Body of pancreas (tissue), 4 donors: Measurements from ENCODE around the gene SRP19. TPM values are rescaled to one million over a fixed set of nuclear protein-coding genes. Genes with fewer than 3 reads are reported as not detected.

Source experiments
- ATAC-seq: fragments of 150-250 bp; one replicate; pipeline ENCODE4 v1.9.1; 2016
- DNase-seq, 4 donors: peaks; one replicate each; pipeline ENCODE4 v3.0.0-alpha.2; 2019
- H3K27ac ChIP-seq, 4 donors: fragments of 200-600 bp; sonication (generic); 1 replicate in 3 of 4; 2 replicates in 1 of 4; pipeline versions ENCODE4 v1.5.1 to v1.6.1; 2016 to 2019; ENCODE audit warnings: mild to moderate bottlenecking in 1 of 4, mixed read lengths in 1 of 4, moderate library complexity in 1 of 4
- H3K27me3 ChIP-seq, 2 donors: fragments of 200-600 bp; sonication (generic); one replicate each; pipeline ENCODE4 v1.6.0; 2016; ENCODE audit warnings: mild to moderate bottlenecking in 1 of 2
- H3K36me3 ChIP-seq, 2 donors: fragments of 200-600 bp; sonication (generic); replicated peaks in 1 of 2; 2 replicates each; pipeline ENCODE4 v1.5.1; 2016; ENCODE audit warnings: low read depth in 2 of 2; ENCODE audit not compliant: insufficient read depth in 1 of 2
- H3K4me1 ChIP-seq: fragments of 200-600 bp; sonication (generic); one replicate; pipeline ENCODE4 v1.6.0; 2016
- H3K4me3 ChIP-seq, 2 donors: fragments of 200-600 bp; sonication (generic); 1 replicate in 1 of 2; 2 replicates in 1 of 2; pipeline ENCODE4 v1.5.1; 2016 to 2019
- H3K9me3 ChIP-seq, 3 donors: fragments of 200-600 bp; sonication (generic); 1 replicate in 2 of 3; 2 replicates in 1 of 3; pipeline ENCODE4 v1.5.1; 2016
- POLR2A ChIP-seq, 3 donors: fragments of 450-650 bp; IDR thresholded peaks; one replicate each; pipeline ENCODE4 v1.6.1; 2016; ENCODE audit warnings: antibody characterized with exemption in 3 of 3, mild to moderate bottlenecking in 2 of 3
- WGBS, 2 donors: methylation state at CpG; one replicate each; pipeline ENCODE4 v1.1.5; 2017; 5-methylcytosine and 5-hydroxymethylcytosine counted together
- intact Hi-C: fragments of 100-400 bp; cut with DNase I; formaldehyde crosslinking; loops from one replicate; pipeline ENCODE4 v1.15.1; 2023
- total RNA-seq, 2 donors: library from RNA; depleted of rRNA; stranded (reverse); fragments of >200 nt; gene quantifications; one replicate each; pipeline ENCODE4 v1.1.0, GENCODE V29; 2016
- TF ChIP-seq, protein P1 (sequence below), 7 experiments: fragments of 450-650 bp in 4 of 7; fragments of 200-600 bp in 3 of 7; sonication (generic) in 3 of 7; IDR thresholded peaks; one replicate each; pipeline ENCODE4 v1.5.1; 2016 to 2019; ENCODE audit warnings: antibody characterized with exemption in 7 of 7

The SRP19 gene
- total RNA-seq, 2 donors from 2014 or later = 23.7 to 42.3 TPM

DNA sequence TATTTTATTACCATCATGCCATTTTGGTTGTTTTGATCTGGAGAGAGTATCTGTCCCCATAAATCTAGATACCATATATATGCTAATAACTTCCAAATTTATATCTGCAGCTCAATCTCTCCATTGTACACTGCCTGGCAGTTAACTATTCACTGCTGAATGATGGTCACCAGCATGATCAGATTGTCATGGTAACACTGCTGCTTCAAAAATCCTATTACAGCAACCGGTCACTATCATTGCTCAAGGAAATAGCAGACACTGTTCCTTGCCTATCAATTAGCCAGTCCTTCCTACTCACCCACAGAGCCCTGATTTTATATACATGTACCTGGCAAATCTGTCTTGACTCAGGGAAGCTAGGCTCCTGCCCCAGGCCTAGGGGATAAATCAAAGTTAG, 49.4 kb downstream of the SRP19 start:
- H3K9me3 ChIP-seq = no peaks in the 10 kb centered on the region
- no peak overlapping the region for H3K4me3 ChIP-seq
- TF ChIP-seq POLR2A (IDR thresholded peaks at IDR 0.05) = no peak
- TF ChIP-seq, protein P1, sequence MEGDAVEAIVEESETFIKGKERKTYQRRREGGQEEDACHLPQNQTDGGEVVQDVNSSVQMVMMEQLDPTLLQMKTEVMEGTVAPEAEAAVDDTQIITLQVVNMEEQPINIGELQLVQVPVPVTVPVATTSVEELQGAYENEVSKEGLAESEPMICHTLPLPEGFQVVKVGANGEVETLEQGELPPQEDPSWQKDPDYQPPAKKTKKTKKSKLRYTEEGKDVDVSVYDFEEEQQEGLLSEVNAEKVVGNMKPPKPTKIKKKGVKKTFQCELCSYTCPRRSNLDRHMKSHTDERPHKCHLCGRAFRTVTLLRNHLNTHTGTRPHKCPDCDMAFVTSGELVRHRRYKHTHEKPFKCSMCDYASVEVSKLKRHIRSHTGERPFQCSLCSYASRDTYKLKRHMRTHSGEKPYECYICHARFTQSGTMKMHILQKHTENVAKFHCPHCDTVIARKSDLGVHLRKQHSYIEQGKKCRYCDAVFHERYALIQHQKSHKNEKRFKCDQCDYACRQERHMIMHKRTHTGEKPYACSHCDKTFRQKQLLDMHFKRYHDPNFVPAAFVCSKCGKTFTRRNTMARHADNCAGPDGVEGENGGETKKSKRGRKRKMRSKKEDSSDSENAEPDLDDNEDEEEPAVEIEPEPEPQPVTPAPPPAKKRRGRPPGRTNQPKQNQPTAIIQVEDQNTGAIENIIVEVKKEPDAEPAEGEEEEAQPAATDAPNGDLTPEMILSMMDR (IDR thresholded peaks at IDR 0.05) = no peak
- intact Hi-C loops = no loop called here
- peaks cover 47% of the 10 kb centered on the region for H3K4me1 ChIP-seq
- no peak overlapping the region for H3K27ac ChIP-seq
- WGBS, 2 donors = 82 to 88% methylated on average over 1 of the region's 1 CpG
- ATAC-seq (no peak), DNase-seq (no peak)
- H3K27me3 ChIP-seq = no peaks in the 10 kb centered on the region
- H3K36me3 ChIP-seq = peaks cover 0 to 3% of the 10 kb centered on the region in 2 donors

DNA sequence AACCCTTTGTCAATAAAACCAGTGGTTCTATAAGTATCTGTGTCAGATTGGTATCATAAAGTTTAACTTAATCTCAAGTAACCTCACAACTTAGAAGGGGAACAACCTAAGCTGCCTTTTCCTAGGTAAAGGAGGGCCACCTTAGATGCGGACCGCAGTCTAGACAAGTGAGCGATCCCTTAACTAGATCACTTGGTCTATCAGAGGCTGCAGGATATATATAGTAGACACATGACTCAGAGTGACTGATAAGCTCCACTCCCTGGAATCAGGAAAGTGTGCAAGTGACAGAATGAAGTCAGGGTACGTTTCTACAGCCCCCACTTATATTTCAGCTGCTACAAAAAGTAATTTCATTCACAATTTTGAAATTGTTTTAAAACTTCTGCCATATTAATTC, 53.5 kb downstream of the SRP19 start:
- WGBS, 2 donors = 54 to 68% methylated on average over 4 of the region's 4 CpGs
- H3K36me3 ChIP-seq = peaks cover 0 to 3% of the 10 kb centered on the region in 2 donors
- H3K9me3 ChIP-seq = no peaks in the 10 kb centered on the region
- ATAC-seq (no peak), DNase-seq (no peak)
- no peaks in the 10 kb centered on the region for H3K27me3 ChIP-seq
- H3K27ac ChIP-seq = no peak overlapping the region
- TF ChIP-seq POLR2A (IDR thresholded peaks at IDR 0.05) = no peak
- TF ChIP-seq, protein P1 (IDR thresholded peaks at IDR 0.05) = no peak
- intact Hi-C loops = no loop called here
- H3K4me3 ChIP-seq = no peak overlapping the region
- H3K4me1 ChIP-seq = peaks cover 81% of the 10 kb centered on the region

GRCh38 chr5:112915831-112916230, 54.7 kb downstream of the SRP19 start:
- Histone ChIP-seq H3K9me3 (no peaks in the 10 kb centered on the region), H3K4me1 (peaks cover 80% of the 10 kb centered on the region), H3K4me3 (no peak overlapping the region), H3K27ac (no peak overlapping the region), H3K36me3 (peaks cover 0 to 3% of the 10 kb centered on the region in 2 donors), H3K27me3 (no peaks in the 10 kb centered on the region)
- TF ChIP-seq, protein P1 (IDR thresholded peaks at IDR 0.05) = no peak
- no peak for TF ChIP-seq POLR2A (IDR thresholded peaks at IDR 0.05)
- intact Hi-C loops = no loop called here
- 14 to 31% methylated on average over 1 of the region's 1 CpG for WGBS, 2 donors
- no peak for DNase-seq
- ATAC-seq = no peak

DNA sequence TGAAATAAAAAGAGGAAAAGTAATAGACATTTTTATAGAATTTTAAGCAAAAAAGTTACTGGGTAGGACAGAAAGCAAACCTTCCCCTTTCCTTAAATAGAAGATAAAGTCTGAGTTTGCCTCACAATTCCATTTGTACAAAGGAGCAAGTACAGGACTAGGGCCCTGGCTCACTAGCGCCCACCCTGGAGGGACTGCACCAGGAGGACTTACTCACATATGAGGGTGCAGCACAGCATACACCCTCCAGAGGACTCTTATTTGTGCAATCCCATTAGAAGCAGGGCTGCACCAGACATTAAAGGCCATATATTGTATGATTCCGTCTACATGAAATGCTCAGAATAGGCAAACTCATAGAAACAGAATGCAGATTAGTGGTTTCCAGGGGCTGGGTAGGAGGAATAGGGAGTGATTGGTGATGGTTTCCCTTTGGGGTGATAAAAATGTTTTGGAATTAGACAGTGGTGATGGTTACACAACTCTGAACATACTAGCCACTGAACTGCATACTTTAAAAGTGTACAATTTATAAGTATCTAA, 56.4 kb downstream of the SRP19 start:
- no peak overlapping the region for H3K27ac ChIP-seq
- H3K36me3 ChIP-seq = peaks cover 0 to 3% of the 10 kb centered on the region in 2 donors
- DNase-seq (no peak), ATAC-seq (no peak)
- intact Hi-C loops = no loop called here
- no peak overlapping the region for H3K4me3 ChIP-seq
- H3K27me3 ChIP-seq = no peaks in the 10 kb centered on the region
- TF ChIP-seq, protein P1 (IDR thresholded peaks at IDR 0.05) = no peak
- no peak for TF ChIP-seq POLR2A (IDR thresholded peaks at IDR 0.05)
- WGBS, 2 donors = 85 to 96% methylated on average over 2 of the region's 2 CpGs
- H3K9me3 ChIP-seq = no peaks in the 10 kb centered on the region
- H3K4me1 ChIP-seq = peaks cover 82% of the 10 kb centered on the region

- DNase-seq (no peak), ATAC-seq (no peak)
- 56% methylated on average over 3 of the region's 3 CpGs for WGBS, 2 donors
Measured at GRCh38 chr5:112918136-112918535, 57.0 kb downstream of the SRP19 start.

More at GRCh38 chr5:112918136-112918535, 57.0 kb downstream of the SRP19 start:
- Histone ChIP-seq H3K4me1 (peaks cover 80% of the 10 kb centered on the region), H3K9me3 (no peaks in the 10 kb centered on the region), H3K27ac (no peak overlapping the region), H3K36me3 (peaks cover 0 to 3% of the 10 kb centered on the region in 2 donors), H3K27me3 (no peaks in the 10 kb centered on the region), H3K4me3 (no peak overlapping the region)
- intact Hi-C loops = no loop called here
- TF ChIP-seq POLR2A (IDR thresholded peaks at IDR 0.05) = no peak
- TF ChIP-seq, protein P1 (IDR thresholded peaks at IDR 0.05) = no peak
